ENCODE results near the gene CYB5R2. TPM values are rescaled to one million over a fixed set of nuclear protein-coding genes. Genes with fewer than 3 reads are reported as not detected.

The CYB5R2 gene
- total and polyA plus RNA-seq, 4 donors, result 0.19 to 3.7 (median 2.0) TPM

DNA sequence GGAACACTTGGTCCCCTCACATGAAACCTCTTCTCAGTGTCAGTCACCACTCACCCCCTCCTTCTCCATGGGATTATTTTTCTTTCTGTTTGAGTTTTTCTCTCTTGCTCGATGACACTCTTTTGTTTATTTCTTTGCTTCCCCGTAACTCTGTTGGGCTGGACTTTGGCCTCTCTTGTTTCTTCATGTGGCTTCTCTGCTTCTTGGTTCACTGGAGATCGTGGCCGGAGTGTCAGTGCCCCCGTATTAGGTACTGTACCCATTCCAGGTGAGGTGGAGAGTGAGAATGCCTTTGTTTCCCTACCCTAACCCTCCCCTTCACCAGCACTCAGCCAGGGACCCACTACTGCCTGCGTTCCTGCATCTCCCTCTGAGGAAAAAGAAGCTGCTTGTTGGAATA, 32.5 kb downstream of the CYB5R2 start:
- Histone ChIP-seq H3K27ac (ENCODE audit: low read depth in 1 of 2, low read length in 2 of 2) (no peak overlapping the region), H3K9ac (ENCODE audit: low read depth in 1 of 2, low read length in 2 of 2) (no peak overlapping the region), H3K9me3 (ENCODE audit: control insufficient read depth in 4 of 4, low read length in 3 of 4) (no peaks in the 10 kb centered on the region), H3K27me3 (ENCODE audit: control insufficient read depth in 4 of 4, insufficient read depth in 4 of 4, low read length in 3 of 4) (no peaks in the 10 kb centered on the region), H3K4me3 (ENCODE audit: low read depth in 1 of 3, low read length in 3 of 3) (no peak overlapping the region), H3K4me1 (ENCODE audit: control insufficient read depth in 4 of 4, insufficient read depth in 4 of 4, low read length in 3 of 4) (no peaks in the 10 kb centered on the region), H3K36me3 (ENCODE audit: control insufficient read depth in 4 of 4, insufficient read depth in 3 of 4, low read depth in 1 of 4, low read length in 3 of 4) (peaks cover 11 to 76% (median 67%) of the 10 kb centered on the region in 4 donors)
- DNase-seq (ENCODE audit: low spot score), result no peak
- 74% methylated on average over 6 of the region's 6 CpGs for WGBS
- TF ChIP-seq RAD21 (IDR thresholded peaks at IDR 0.05), result no peak
- no peak for TF ChIP-seq YY1 (IDR thresholded peaks at IDR 0.05)
- no peak for TF ChIP-seq SP1 (IDR thresholded peaks at IDR 0.05)
- no peak for TF ChIP-seq NR2F2 (IDR thresholded peaks at IDR 0.05)
- TF ChIP-seq HNF4G (IDR thresholded peaks at IDR 0.05), result no peak
- no peak for TF ChIP-seq EGR1 (IDR thresholded peaks at IDR 0.05; ENCODE audit: low read depth in 2 of 2)
- TF ChIP-seq HNF4A (conservative IDR thresholded peaks at IDR 0.05), result no peak
- TF ChIP-seq, protein P1, sequence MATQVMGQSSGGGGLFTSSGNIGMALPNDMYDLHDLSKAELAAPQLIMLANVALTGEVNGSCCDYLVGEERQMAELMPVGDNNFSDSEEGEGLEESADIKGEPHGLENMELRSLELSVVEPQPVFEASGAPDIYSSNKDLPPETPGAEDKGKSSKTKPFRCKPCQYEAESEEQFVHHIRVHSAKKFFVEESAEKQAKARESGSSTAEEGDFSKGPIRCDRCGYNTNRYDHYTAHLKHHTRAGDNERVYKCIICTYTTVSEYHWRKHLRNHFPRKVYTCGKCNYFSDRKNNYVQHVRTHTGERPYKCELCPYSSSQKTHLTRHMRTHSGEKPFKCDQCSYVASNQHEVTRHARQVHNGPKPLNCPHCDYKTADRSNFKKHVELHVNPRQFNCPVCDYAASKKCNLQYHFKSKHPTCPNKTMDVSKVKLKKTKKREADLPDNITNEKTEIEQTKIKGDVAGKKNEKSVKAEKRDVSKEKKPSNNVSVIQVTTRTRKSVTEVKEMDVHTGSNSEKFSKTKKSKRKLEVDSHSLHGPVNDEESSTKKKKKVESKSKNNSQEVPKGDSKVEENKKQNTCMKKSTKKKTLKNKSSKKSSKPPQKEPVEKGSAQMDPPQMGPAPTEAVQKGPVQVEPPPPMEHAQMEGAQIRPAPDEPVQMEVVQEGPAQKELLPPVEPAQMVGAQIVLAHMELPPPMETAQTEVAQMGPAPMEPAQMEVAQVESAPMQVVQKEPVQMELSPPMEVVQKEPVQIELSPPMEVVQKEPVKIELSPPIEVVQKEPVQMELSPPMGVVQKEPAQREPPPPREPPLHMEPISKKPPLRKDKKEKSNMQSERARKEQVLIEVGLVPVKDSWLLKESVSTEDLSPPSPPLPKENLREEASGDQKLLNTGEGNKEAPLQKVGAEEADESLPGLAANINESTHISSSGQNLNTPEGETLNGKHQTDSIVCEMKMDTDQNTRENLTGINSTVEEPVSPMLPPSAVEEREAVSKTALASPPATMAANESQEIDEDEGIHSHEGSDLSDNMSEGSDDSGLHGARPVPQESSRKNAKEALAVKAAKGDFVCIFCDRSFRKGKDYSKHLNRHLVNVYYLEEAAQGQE (IDR thresholded peaks at IDR 0.05), result no peak
- no peak for TF ChIP-seq FOXA2 (IDR thresholded peaks at IDR 0.05)
- TF ChIP-seq, protein P2, sequence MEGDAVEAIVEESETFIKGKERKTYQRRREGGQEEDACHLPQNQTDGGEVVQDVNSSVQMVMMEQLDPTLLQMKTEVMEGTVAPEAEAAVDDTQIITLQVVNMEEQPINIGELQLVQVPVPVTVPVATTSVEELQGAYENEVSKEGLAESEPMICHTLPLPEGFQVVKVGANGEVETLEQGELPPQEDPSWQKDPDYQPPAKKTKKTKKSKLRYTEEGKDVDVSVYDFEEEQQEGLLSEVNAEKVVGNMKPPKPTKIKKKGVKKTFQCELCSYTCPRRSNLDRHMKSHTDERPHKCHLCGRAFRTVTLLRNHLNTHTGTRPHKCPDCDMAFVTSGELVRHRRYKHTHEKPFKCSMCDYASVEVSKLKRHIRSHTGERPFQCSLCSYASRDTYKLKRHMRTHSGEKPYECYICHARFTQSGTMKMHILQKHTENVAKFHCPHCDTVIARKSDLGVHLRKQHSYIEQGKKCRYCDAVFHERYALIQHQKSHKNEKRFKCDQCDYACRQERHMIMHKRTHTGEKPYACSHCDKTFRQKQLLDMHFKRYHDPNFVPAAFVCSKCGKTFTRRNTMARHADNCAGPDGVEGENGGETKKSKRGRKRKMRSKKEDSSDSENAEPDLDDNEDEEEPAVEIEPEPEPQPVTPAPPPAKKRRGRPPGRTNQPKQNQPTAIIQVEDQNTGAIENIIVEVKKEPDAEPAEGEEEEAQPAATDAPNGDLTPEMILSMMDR (IDR thresholded peaks at IDR 0.05; ENCODE audit: low read depth, low read length, missing input control), result no peak
- TF ChIP-seq, protein P3, sequence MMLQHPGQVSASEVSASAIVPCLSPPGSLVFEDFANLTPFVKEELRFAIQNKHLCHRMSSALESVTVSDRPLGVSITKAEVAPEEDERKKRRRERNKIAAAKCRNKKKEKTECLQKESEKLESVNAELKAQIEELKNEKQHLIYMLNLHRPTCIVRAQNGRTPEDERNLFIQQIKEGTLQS (IDR thresholded peaks at IDR 0.05), result no peak
- no peak for TF ChIP-seq GABPA (IDR thresholded peaks at IDR 0.05 in 1 of 2, conservative IDR thresholded peaks at IDR 0.05 in 1 of 2)
- no peak for TF ChIP-seq FOXA1 (IDR thresholded peaks at IDR 0.05)
- TF ChIP-seq, protein P4, sequence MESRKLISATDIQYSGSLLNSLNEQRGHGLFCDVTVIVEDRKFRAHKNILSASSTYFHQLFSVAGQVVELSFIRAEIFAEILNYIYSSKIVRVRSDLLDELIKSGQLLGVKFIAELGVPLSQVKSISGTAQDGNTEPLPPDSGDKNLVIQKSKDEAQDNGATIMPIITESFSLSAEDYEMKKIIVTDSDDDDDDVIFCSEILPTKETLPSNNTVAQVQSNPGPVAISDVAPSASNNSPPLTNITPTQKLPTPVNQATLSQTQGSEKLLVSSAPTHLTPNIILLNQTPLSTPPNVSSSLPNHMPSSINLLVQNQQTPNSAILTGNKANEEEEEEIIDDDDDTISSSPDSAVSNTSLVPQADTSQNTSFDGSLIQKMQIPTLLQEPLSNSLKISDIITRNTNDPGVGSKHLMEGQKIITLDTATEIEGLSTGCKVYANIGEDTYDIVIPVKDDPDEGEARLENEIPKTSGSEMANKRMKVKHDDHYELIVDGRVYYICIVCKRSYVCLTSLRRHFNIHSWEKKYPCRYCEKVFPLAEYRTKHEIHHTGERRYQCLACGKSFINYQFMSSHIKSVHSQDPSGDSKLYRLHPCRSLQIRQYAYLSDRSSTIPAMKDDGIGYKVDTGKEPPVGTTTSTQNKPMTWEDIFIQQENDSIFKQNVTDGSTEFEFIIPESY (IDR thresholded peaks at IDR 0.05), result no peak
- no peak for TF ChIP-seq TAF1 (conservative IDR thresholded peaks at IDR 0.05)
- no peak for TF ChIP-seq JUND (IDR thresholded peaks at IDR 0.05)

DNA sequence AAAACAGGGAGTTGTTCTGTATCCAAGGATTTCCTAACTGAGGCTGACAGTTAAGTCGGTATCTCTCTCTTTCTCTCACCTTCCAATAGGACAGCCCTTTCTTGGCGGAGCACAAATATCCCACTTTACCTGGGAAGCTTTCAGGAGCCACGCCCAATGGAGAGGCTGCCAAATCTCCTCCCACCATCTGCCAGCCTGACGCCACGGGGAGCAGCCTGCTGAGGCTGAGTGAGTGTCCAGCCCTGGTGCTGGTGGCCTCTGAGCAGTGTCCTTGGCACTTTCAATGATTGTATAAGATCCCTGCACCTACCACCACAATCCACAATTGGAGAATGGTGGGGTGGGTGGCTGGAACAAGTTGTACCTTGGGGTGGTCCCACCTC, 33.7 kb downstream of the CYB5R2 start:
- TF ChIP-seq, protein P3 (IDR thresholded peaks at IDR 0.05), result no peak
- TF ChIP-seq FOXA2 (IDR thresholded peaks at IDR 0.05) (no peak), HNF4A (conservative IDR thresholded peaks at IDR 0.05) (no peak), SP1 (IDR thresholded peaks at IDR 0.05) (no peak), GABPA (IDR thresholded peaks at IDR 0.05 in 1 of 2, conservative IDR thresholded peaks at IDR 0.05 in 1 of 2) (no peak)
- no peaks in the 10 kb centered on the region for H3K4me1 ChIP-seq (ENCODE audit: control insufficient read depth in 4 of 4, insufficient read depth in 4 of 4, low read length in 3 of 4)
- 69% methylated on average over 5 of the region's 5 CpGs for WGBS
- H3K27ac ChIP-seq (ENCODE audit: low read depth in 1 of 2, low read length in 2 of 2), result no peak overlapping the region
- H3K9ac ChIP-seq (ENCODE audit: low read depth in 1 of 2, low read length in 2 of 2), result no peak overlapping the region
- no peak overlapping the region for H3K4me3 ChIP-seq (ENCODE audit: low read depth in 1 of 3, low read length in 3 of 3)
- DNase-seq (ENCODE audit: low spot score), result no peak
- H3K36me3 ChIP-seq (ENCODE audit: control insufficient read depth in 4 of 4, insufficient read depth in 3 of 4, low read depth in 1 of 4, low read length in 3 of 4), result peaks cover 9 to 84% (median 73%) of the 10 kb centered on the region in 4 donors
- H3K27me3 ChIP-seq (ENCODE audit: control insufficient read depth in 4 of 4, insufficient read depth in 4 of 4, low read length in 3 of 4), result no peaks in the 10 kb centered on the region
- H3K9me3 ChIP-seq (ENCODE audit: control insufficient read depth in 4 of 4, low read length in 3 of 4), result no peaks in the 10 kb centered on the region
